Right lobe of liver (tissue), 6 donors: ENCODE measurements around the gene OR52E5. TPM values are rescaled to one million over a fixed set of nuclear protein-coding genes. Genes with fewer than 3 reads are reported as not detected.

Experiments used
- ATAC-seq, 4 donors: fragments of 200-7000 bp; cut with Tn5 transposase; one replicate each; pipeline ENCODE4 v1.9.1; 2020; ENCODE audit warnings: mild to moderate bottlenecking in 4 of 4, moderate library complexity in 4 of 4
- DNase-seq, 3 donors: peaks; one replicate each; pipeline ENCODE4 v3.0.0-alpha.2; 2020
- H3K27ac ChIP-seq, 3 donors: fragments of 200-600 bp; one replicate each; pipeline ENCODE4 v1.8.0; 2022
- H3K27me3 ChIP-seq, 2 donors: fragments of 200-600 bp; one replicate each; pipeline ENCODE4 v1.8.0; 2022
- H3K36me3 ChIP-seq, 4 donors: fragments of 200-600 bp; sonication (generic) in 1 of 4; one replicate each; pipeline versions ENCODE4 v1.5.1 to v1.8.0; 2017 to 2022; ENCODE audit warnings: control low read depth in 1 of 4
- H3K4me1 ChIP-seq, 4 donors: fragments of 200-600 bp; sonication (generic) in 1 of 4; one replicate each; pipeline versions ENCODE4 v1.5.1 to v1.8.0; 2017 to 2022; ENCODE audit warnings: control low read depth in 1 of 4
- H3K4me3 ChIP-seq, 3 donors: fragments of 200-600 bp; one replicate each; pipeline ENCODE4 v1.8.0; 2022
- H3K9me3 ChIP-seq, 4 donors: fragments of 200-600 bp; sonication (generic) in 1 of 4; one replicate each; pipeline versions ENCODE4 v1.5.1 to v1.8.0; 2017 to 2022; ENCODE audit warnings: control low read depth in 1 of 4
- CTCF ChIP-seq, 4 donors: fragments of 200-600 bp in 3 of 4; fragments of 450-650 bp in 1 of 4; IDR thresholded peaks; one replicate each; pipeline versions ENCODE4 v1.5.1 to v1.8.0; 2016 to 2022; ENCODE audit warnings: antibody characterized with exemption in 4 of 4, mild to moderate bottlenecking in 2 of 4
- POLR2A ChIP-seq: fragments of 450-650 bp; IDR thresholded peaks from one replicate; pipeline ENCODE4 v1.6.1; 2017; ENCODE audit warnings: antibody characterized with exemption, mild to moderate bottlenecking
- WGBS: methylation state at CpG from one replicate; pipeline ENCODE4 v1.1.6; 2018; ENCODE audit warnings: low coverage, low lambda C conversion rate; ENCODE audit not compliant: insufficient coverage; ENCODE audit errors: missing lambda C conversion rate; 5-methylcytosine and 5-hydroxymethylcytosine counted together
- intact Hi-C, 2 donors: fragments of 100-400 bp; cut with DNase I; formaldehyde crosslinking; loops; one replicate each; pipeline versions ENCODE4 v1.11.2 to v1.14.1; 2022
- total RNA-seq, 6 experiments: library from RNA; depleted of rRNA in 2 of 6; stranded (reverse); fragments of >200 nt in 2 of 6; fragmentation: NEBNext Ultra II Directional in 3 of 6; extraction: Animal tissue kit (Norgen Biotek cat#: 25700) in 3 of 6; gene quantifications; one replicate each; pipeline versions ENCODE4 v1.1.0 to v1.2.4, GENCODE V29; 2016 to 2023
- donor health status: DM: no; HTN: yes; CAD: no.
- donor health status: DM: no; HTN: no; CAD: no.
- donor health status: DM: no; HTN: no; CAD: no.
- donor health status: DM: no; HTN: yes; CAD: no.
- donor health status: DM: no; HTN: yes; CAD: no.

Gene OR52E5
- total RNA-seq, 6 experiments from 2014 or later: not detected

- H3K36me3 ChIP-seq: no peaks in the 10 kb centered on the region
- intact Hi-C loops: no loop called here
- TF ChIP-seq CTCF (IDR thresholded peaks at IDR 0.05): no peak
- TF ChIP-seq POLR2A: no peak
- no peak overlapping the region for H3K4me3 ChIP-seq
- DNase-seq (no peak), ATAC-seq (no peak)
- no peak overlapping the region for H3K27ac ChIP-seq
- H3K27me3 ChIP-seq: no peaks in the 10 kb centered on the region
- H3K9me3 ChIP-seq: no peaks in the 10 kb centered on the region
- 76% methylated on average over 10 of the region's 10 CpGs for WGBS
- no peaks in the 10 kb centered on the region for H3K4me1 ChIP-seq
Measured at GRCh38 chr11:5933116-5933515, 40.1 kb downstream of the OR52E5 start.

DNA sequence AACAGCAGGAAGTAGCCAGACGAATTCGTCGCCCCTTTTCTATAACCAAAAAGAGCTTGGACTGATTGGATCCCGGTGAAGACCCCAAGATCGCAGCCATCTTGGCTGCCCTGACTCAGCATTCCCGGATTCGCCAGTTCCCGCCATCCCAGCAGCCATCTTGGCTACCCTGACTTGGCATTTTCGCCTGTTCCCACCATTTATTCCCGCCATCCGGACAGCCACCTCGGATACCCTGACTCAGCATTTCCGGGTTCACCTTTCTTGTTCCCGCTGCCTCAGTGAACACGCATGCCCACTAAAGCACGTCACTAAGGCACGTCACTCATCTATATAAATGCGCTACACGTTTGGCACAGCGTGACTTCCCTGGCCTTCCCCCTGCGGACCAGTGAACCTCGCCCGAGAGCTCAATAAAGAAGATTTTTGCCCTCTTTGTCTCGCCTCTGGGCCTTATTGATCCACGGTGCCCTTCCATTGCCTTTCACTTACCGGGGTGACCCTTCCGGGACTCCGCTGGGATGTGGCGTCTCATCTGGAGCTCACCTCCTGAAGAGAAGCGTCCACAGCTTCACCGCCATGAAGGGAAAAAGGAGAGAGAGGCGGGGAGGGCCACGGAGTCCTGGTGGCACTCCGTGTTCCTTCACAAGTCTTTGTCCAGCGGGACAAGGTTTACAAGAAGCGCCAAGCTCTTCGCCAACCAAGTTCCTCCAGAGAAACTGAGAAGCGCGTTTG lies 45.0 kb downstream of the OR52E5 start:
- 84% methylated on average over 28 of the region's 39 CpGs for WGBS
- intact Hi-C loops: no loop called here
- no peaks in the 10 kb centered on the region for H3K4me1 ChIP-seq
- ATAC-seq: no peak
- no peaks in the 10 kb centered on the region for H3K36me3 ChIP-seq
- H3K27ac ChIP-seq: no peak overlapping the region
- no peaks in the 10 kb centered on the region for H3K9me3 ChIP-seq
- TF ChIP-seq POLR2A (no peak), CTCF (IDR thresholded peaks at IDR 0.05) (no peak)
- no peak for DNase-seq
- H3K27me3 ChIP-seq: no peaks in the 10 kb centered on the region
- H3K4me3 ChIP-seq: no peak overlapping the region

GRCh38 chr11:5938603-5938965 lies 45.6 kb downstream of the OR52E5 start:
- H3K36me3 ChIP-seq: no peaks in the 10 kb centered on the region
- 86% methylated on average over 1 of the region's 21 CpGs for WGBS
- no peaks in the 10 kb centered on the region for H3K27me3 ChIP-seq
- no peaks in the 10 kb centered on the region for H3K4me1 ChIP-seq
- no peak for TF ChIP-seq POLR2A
- no peak for TF ChIP-seq CTCF (IDR thresholded peaks at IDR 0.05)
- ATAC-seq: no peak
- no peaks in the 10 kb centered on the region for H3K9me3 ChIP-seq
- no peak for DNase-seq
- no peak overlapping the region for H3K4me3 ChIP-seq
- H3K27ac ChIP-seq: no peak overlapping the region
- intact Hi-C loops: no loop called here

DNA sequence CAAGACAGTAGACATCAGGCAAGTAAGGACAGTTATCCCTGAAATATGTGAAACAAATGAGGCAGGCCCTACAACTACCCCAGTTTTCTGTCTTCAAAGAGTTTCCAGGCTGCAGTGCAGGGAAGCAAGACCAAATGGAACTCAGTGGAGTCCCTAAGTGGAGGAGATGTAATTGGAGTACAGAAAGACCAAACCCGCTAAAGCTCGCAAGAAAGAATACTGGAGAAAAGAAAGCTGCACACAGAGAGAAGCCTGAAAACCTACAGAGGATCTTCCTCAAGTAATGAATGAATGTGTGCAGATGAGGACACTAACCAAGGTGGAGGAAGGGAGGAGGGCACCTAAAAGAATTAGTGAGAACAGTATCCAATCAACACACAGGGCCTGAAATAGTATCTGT lies 47.7 kb downstream of the OR52E5 start:
- no peak for DNase-seq
- no peaks in the 10 kb centered on the region for H3K36me3 ChIP-seq
- WGBS: 100% methylated on average over 2 of the region's 2 CpGs
- TF ChIP-seq POLR2A (no peak), CTCF (IDR thresholded peaks at IDR 0.05) (no peak)
- ATAC-seq: no peak
- no peak overlapping the region for H3K4me3 ChIP-seq
- H3K9me3 ChIP-seq: no peaks in the 10 kb centered on the region
- H3K27ac ChIP-seq: no peak overlapping the region
- H3K27me3 ChIP-seq: no peaks in the 10 kb centered on the region
- H3K4me1 ChIP-seq: no peaks in the 10 kb centered on the region
- intact Hi-C loops: no loop called here
